Activated CD4-positive, alpha-beta memory T cell treated with anti-CD3 and anti-CD28 coated beads for 36 hours (primary cell): ENCODE results near the gene STAP1. TPM values are rescaled to one million over a fixed set of nuclear protein-coding genes. Genes with fewer than 3 reads are reported as not detected.

Experiments
- CTCF ChIA-PET: fragments of 350-600 bp; sonication (Branson Sonifier 250); formaldehyde crosslinking; loops from one replicate; lab custom pipeline; 2021; ENCODE audit warnings: antibody characterized with exemption, inconsistent platforms; lab: Charles Lee
- POLR2A ChIA-PET: fragments of 350-600 bp; sonication (Branson Sonifier 250); formaldehyde crosslinking; loops from one replicate; lab custom pipeline; 2021; ENCODE audit warnings: antibody characterized with exemption; lab: Charles Lee
- DNase-seq: peaks from one replicate; pipeline ENCODE4 v3.0.0-alpha.2; 2020
- H3K27ac Mint-ChIP-seq: one replicate; pipeline ENCODE4 v1.8.0; 2021; ENCODE audit warnings: mixed read lengths
- H3K27me3 Mint-ChIP-seq: one replicate; pipeline ENCODE4 v1.8.0; 2021; ENCODE audit warnings: mixed read lengths
- H3K36me3 Mint-ChIP-seq: one replicate; pipeline ENCODE4 v1.8.0; 2021; ENCODE audit warnings: mixed read lengths
- H3K4me1 Mint-ChIP-seq: one replicate; pipeline ENCODE4 v1.8.0; 2021; ENCODE audit warnings: low read depth, mixed read lengths
- H3K4me3 Mint-ChIP-seq: one replicate; pipeline ENCODE4 v1.8.0; 2021; ENCODE audit warnings: mild to moderate bottlenecking, mixed read lengths
- H3K9me3 Mint-ChIP-seq: one replicate; pipeline ENCODE4 v1.8.0; 2021; ENCODE audit warnings: mixed read lengths
- intact Hi-C: fragments of 100-400 bp; cut with micrococcal nuclease; formaldehyde crosslinking; loops from one replicate; pipeline ENCODE4 v1.15.1; 2023
- total RNA-seq, 2 experiments: library from RNA; stranded (reverse); gene quantifications; one replicate each; pipeline ENCODE4 v1.2.3, GENCODE V29; 2021

Gene STAP1
- total RNA-seq, 2 experiments from 2014 or later: 5.5 to 5.9 TPM

DNA sequence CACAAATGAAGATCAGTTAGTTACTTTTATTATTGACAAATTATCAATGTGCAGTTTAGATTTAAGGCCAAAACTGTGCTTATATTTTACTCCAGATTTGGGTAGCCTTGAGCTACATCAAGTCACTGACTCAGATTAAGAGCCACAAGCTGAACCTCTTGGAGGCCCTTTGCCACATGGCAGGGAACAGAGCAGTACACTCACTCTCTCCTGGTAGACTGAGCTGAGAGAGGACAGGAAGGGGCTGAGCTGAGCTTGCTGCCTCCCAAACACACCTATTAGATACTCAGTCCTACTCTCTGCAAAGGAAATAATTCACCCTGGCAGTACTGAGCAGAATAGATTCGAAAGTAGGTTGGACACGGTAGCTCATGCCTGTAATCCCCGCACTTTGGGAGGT lies 7.8 kb downstream of the STAP1 start:
- ChIA-PET POLR2A (no interaction called here), CTCF (interaction anchor here (1.3 kb wide), 1 partner anchor 345 kb away, joined by 3 read pairs; no protein-coding TSS in a partner anchor)
- H3K36me3 Mint-ChIP-seq: no peaks in the 10 kb centered on the region
- peaks cover 8% of the 10 kb centered on the region for H3K4me1 Mint-ChIP-seq
- intact Hi-C loops: no loop called here
- peak; percentile 31 for DNase-seq
- no peak overlapping the region for H3K27ac Mint-ChIP-seq
- H3K4me3 Mint-ChIP-seq: no peak overlapping the region
- no peaks in the 10 kb centered on the region for H3K9me3 Mint-ChIP-seq
- no peaks in the 10 kb centered on the region for H3K27me3 Mint-ChIP-seq

GRCh38 chr4:67568820-67569219 lies 10.3 kb downstream of the STAP1 start:
- ChIA-PET CTCF (interaction anchor here (0.7 to 1.3 kb wide), 2 partner anchors 23 to 177 kb away, joined by 3 read pairs; no protein-coding TSS in a partner anchor), POLR2A (no interaction called here)
- Mint-ChIP-seq H3K9me3 (no peaks in the 10 kb centered on the region), H3K27ac (peak overlapping the region; percentile 26), H3K4me1 (peaks cover 22% of the 10 kb centered on the region), H3K27me3 (no peaks in the 10 kb centered on the region), H3K36me3 (no peaks in the 10 kb centered on the region), H3K4me3 (no peak overlapping the region)
- DNase-seq: no peak
- intact Hi-C loops: no loop called here

GRCh38 chr4:67570537-67570936 lies 12.0 kb downstream of the STAP1 start:
- no peak overlapping the region for H3K27ac Mint-ChIP-seq
- H3K36me3 Mint-ChIP-seq: no peaks in the 10 kb centered on the region
- DNase-seq: no peak
- no peak overlapping the region for H3K4me3 Mint-ChIP-seq
- ChIA-PET POLR2A (no interaction called here), CTCF (no interaction called here)
- H3K4me1 Mint-ChIP-seq: peaks cover 31% of the 10 kb centered on the region
- intact Hi-C loops: no loop called here
- H3K9me3 Mint-ChIP-seq: no peaks in the 10 kb centered on the region
- no peaks in the 10 kb centered on the region for H3K27me3 Mint-ChIP-seq

DNA sequence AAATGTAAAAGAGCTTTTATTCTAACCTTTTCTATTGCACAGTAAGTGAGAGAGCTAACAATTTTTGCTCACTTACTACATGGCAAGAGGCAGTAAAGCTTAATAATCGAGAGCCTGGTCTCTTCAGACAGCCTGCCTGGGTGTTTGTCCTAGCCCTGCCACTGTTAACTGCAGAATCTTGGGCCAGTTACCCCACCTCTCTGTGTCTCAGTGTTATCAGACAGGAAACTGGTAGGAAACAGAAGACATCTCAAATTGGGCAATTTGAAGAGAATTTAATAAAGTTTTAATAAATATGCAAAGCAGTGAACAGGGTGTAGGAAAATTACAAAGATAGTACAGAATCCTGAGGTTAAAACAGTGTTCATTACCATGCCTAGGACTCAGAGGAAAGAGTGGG lies 13.4 kb downstream of the STAP1 start:
- no peak for DNase-seq
- Mint-ChIP-seq H3K4me3 (no peak overlapping the region), H3K36me3 (no peaks in the 10 kb centered on the region), H3K9me3 (no peaks in the 10 kb centered on the region), H3K27me3 (no peaks in the 10 kb centered on the region), H3K4me1 (peaks cover 36% of the 10 kb centered on the region), H3K27ac (no peak overlapping the region)
- POLR2A ChIA-PET: no interaction called here
- intact Hi-C loops: no loop called here
- CTCF ChIA-PET: interaction anchor here (0.6 kb wide), 1 partner anchor 29 kb away, joined by 3 read pairs; no protein-coding TSS in a partner anchor

GRCh38 chr4:67573193-67573592 lies 14.7 kb downstream of the STAP1 start:
- Mint-ChIP-seq H3K27ac (no peak overlapping the region), H3K36me3 (no peaks in the 10 kb centered on the region), H3K4me1 (peaks cover 34% of the 10 kb centered on the region), H3K9me3 (no peaks in the 10 kb centered on the region), H3K4me3 (no peak overlapping the region), H3K27me3 (no peaks in the 10 kb centered on the region)
- ChIA-PET CTCF (interaction anchor here (1.1 kb wide), 1 partner anchor 9 kb away, joined by 3 read pairs; no protein-coding TSS in a partner anchor), POLR2A (no interaction called here)
- intact Hi-C loops: no loop called here
- DNase-seq: no peak

DNA sequence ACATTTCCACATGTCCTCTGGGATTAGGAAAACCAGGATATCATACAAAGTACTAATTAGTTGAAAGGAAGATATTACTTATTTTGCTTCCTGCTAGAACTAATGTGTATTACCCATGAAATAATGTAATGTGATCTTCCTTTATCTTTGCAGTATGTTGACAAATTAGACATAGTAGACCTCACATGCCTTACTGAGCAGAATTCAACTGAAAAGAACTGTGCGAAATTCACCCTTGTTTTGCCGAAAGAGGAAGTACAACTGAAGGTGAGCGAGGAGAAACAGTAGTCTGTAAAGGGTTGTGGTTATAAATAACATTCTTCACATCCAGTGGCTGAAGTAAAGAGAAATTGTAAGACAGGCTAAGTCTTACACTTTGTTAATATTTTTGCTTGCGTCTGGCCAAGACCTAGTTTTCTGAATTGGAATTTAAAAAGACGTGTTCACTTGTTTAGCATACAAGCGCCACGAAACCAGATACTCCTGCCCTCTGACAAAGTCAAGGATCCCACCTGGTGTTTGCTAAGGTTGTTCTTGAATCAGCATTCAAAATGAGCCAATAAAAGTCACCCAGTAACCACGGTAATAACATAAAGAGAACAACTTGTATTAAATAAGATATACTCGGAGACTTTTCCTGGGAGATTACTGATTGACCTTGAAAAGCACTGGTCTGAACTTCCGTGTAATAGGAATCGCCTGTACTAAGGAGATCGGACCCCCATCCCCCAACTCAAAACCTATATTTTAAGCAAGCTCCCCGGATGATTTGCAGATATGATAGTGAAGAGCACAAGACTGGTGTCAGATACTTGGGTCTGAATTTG lies 16.9 kb downstream of the STAP1 start:
- no peaks in the 10 kb centered on the region for H3K36me3 Mint-ChIP-seq
- DNase-seq: no peak
- ChIA-PET POLR2A (no interaction called here), CTCF (interaction anchor here (0.9 kb wide), 1 partner anchor 171 kb away, joined by 3 read pairs; no protein-coding TSS in a partner anchor)
- H3K9me3 Mint-ChIP-seq: no peaks in the 10 kb centered on the region
- H3K4me1 Mint-ChIP-seq: peaks cover 34% of the 10 kb centered on the region
- H3K27ac Mint-ChIP-seq: peak overlapping the region; percentile 59
- H3K4me3 Mint-ChIP-seq: peak overlapping the region; percentile 51
- H3K27me3 Mint-ChIP-seq: no peaks in the 10 kb centered on the region
- intact Hi-C loops: no loop called here

GRCh38 chr4:67576059-67576466 lies 17.5 kb downstream of the STAP1 start:
- DNase-seq: no peak
- ChIA-PET CTCF (interaction anchor here (0.9 kb wide), 1 partner anchor 170 kb away, joined by 3 read pairs; no protein-coding TSS in a partner anchor), POLR2A (no interaction called here)
- Mint-ChIP-seq H3K4me3 (peak overlapping the region; percentile 51), H3K27ac (peak overlapping the region; percentile 59), H3K27me3 (no peaks in the 10 kb centered on the region), H3K9me3 (no peaks in the 10 kb centered on the region), H3K36me3 (no peaks in the 10 kb centered on the region), H3K4me1 (peaks cover 40% of the 10 kb centered on the region)
- intact Hi-C loops: no loop called here

- Mint-ChIP-seq H3K27ac (no peak overlapping the region), H3K4me3 (no peak overlapping the region), H3K27me3 (no peaks in the 10 kb centered on the region), H3K4me1 (peaks cover 45% of the 10 kb centered on the region), H3K36me3 (no peaks in the 10 kb centered on the region), H3K9me3 (no peaks in the 10 kb centered on the region)
- intact Hi-C loops: no loop called here
- ChIA-PET CTCF (interaction anchor here (0.9 kb wide), 1 partner anchor 170 kb away, joined by 3 read pairs; no protein-coding TSS in a partner anchor), POLR2A (no interaction called here)
- DNase-seq: no peak
These were observed 18.0 kb downstream of the STAP1 start for GRCh38 chr4:67576538-67576937.

GRCh38 chr4:67580577-67580976 lies 22.1 kb downstream of the STAP1 start:
- peaks cover 26% of the 10 kb centered on the region for H3K4me1 Mint-ChIP-seq
- H3K27ac Mint-ChIP-seq: peak overlapping the region; percentile 66
- peak overlapping the region; percentile 13 for H3K4me3 Mint-ChIP-seq
- H3K27me3 Mint-ChIP-seq: no peaks in the 10 kb centered on the region
- POLR2A ChIA-PET: no interaction called here
- peak; percentile 40 for DNase-seq
- no peaks in the 10 kb centered on the region for H3K36me3 Mint-ChIP-seq
- CTCF ChIA-PET: no interaction called here
- intact Hi-C loops: loop anchor here (1.0 to 2.0 kb wide), 4 partner anchors 20 to 669 kb away; no protein-coding TSS in a partner anchor
- no peaks in the 10 kb centered on the region for H3K9me3 Mint-ChIP-seq

GRCh38 chr4:67581208-67581857 lies 22.8 kb downstream of the STAP1 start:
- Mint-ChIP-seq H3K4me1 (peaks cover 20% of the 10 kb centered on the region), H3K9me3 (no peaks in the 10 kb centered on the region), H3K4me3 (peak overlapping the region; percentile 48), H3K27me3 (no peaks in the 10 kb centered on the region), H3K27ac (peak overlapping the region; percentile 59), H3K36me3 (no peaks in the 10 kb centered on the region)
- DNase-seq: no peak
- ChIA-PET CTCF (no interaction called here), POLR2A (no interaction called here)
- intact Hi-C loops: loop anchor here (1.0 to 2.0 kb wide), 6 partner anchors 21 to 120 kb away; partner anchors contain the start of genes CENPC and UBA6

GRCh38 chr4:67581913-67582312 lies 23.4 kb downstream of the STAP1 start:
- POLR2A ChIA-PET: no interaction called here

DNA sequence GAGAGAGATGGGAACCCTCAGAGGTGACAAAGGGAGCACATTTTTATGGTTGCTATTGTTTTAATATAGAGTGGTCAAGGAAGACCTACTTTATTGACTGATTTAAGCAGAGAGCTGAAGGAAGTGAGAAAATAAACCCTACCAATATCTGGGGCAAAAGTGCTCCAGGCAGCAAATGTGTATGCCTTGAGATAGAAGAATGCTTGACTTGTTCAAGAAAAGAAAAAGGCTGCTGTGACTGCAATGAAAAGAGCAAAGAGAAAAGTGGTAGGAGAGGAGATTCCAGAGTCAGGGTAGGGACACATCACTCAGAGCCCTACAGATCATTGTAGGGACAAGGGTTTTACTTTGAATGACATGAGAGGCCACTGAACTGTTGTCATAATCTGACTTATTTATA lies 26.0 kb downstream of the STAP1 start:
- Mint-ChIP-seq H3K4me1 (peaks cover 17% of the 10 kb centered on the region), H3K27me3 (no peaks in the 10 kb centered on the region), H3K4me3 (no peak overlapping the region), H3K9me3 (no peaks in the 10 kb centered on the region), H3K36me3 (no peaks in the 10 kb centered on the region), H3K27ac (no peak overlapping the region)
- ChIA-PET CTCF (no interaction called here), POLR2A (no interaction called here)
- intact Hi-C loops: no loop called here
- no peak for DNase-seq

More at GRCh38 chr4:67581913-67582312, 23.4 kb downstream of the STAP1 start:
- H3K4me1 Mint-ChIP-seq: peaks cover 17% of the 10 kb centered on the region
- DNase-seq: no peak
- no peak overlapping the region for H3K4me3 Mint-ChIP-seq
- H3K27ac Mint-ChIP-seq: no peak overlapping the region
- H3K9me3 Mint-ChIP-seq: no peaks in the 10 kb centered on the region
- no peaks in the 10 kb centered on the region for H3K27me3 Mint-ChIP-seq
- no peaks in the 10 kb centered on the region for H3K36me3 Mint-ChIP-seq
- intact Hi-C loops: loop anchor here (1.0 to 2.0 kb wide), 6 partner anchors 21 to 119 kb away; partner anchors contain the start of genes CENPC and UBA6
- CTCF ChIA-PET: no interaction called here
